HCT116 (cell line): Measurements from ENCODE around the gene MXRA8. TPM values are rescaled to one million over a fixed set of nuclear protein-coding genes. Genes with fewer than 3 reads are reported as not detected.

Experiments used
- ATAC-seq: fragments of 200-7000 bp; cut with Tn5 transposase; 2 replicates; pipeline ENCODE4 v1.9.1; 2020; ENCODE audit warnings: mild to moderate bottlenecking, moderate library complexity
- BruUV-seq: library from RNA; stranded (reverse); fragments of 400-500 nt; replicated peaks from 2 replicates; lab custom pipeline; 2021; lab: Mats Ljungman, UMichigan
- CTCF ChIA-PET: fragments of 300-600 bp; sonication (Branson Sonifier 250); formaldehyde crosslinking; loops from one replicate; lab custom pipeline; 2021; ENCODE audit warnings: antibody characterized with exemption; lab: Charles Lee
- POLR2A ChIA-PET: fragments of 300-600, 350-600 bp; sonication (Branson Sonifier 250); formaldehyde crosslinking; loops from one replicate; lab custom pipeline; 2021; ENCODE audit warnings: antibody characterized with exemption; lab: Charles Lee
- RAD21 ChIA-PET, 2 experiments: fragments of 300-600 bp; sonication (Branson Sonifier 250); formaldehyde crosslinking; loops; one replicate each; lab custom pipeline; 2023; ENCODE audit warnings: low total read pairs in 2 of 2; ENCODE audit not compliant: uncharacterized antibody in 2 of 2, unreplicated experiment in 2 of 2, low non-redundant PET in 1 of 2; lab: Charles Lee
- DNase-seq: peaks from one replicate; pipeline ENCODE4 v3.0.0-alpha.2; 2010; ENCODE audit warnings: low read depth, low spot score
- H2AFZ ChIP-seq: fragments of 200-600 bp; shearing (Covaris generic), sonication (generic); 2 replicates; pipeline ENCODE4 v1.6.1; 2017; ENCODE audit warnings: low read depth, mixed run types, mixed read lengths, antibody characterized with exemption, low read length; ENCODE audit not compliant: poor library complexity, severe bottlenecking
- H3K27ac ChIP-seq: 2 replicates; pipeline ENCODE4 v1.5.1; 2012; ENCODE audit warnings: low read depth, low read length
- H3K27me3 ChIP-seq: fragments of 200-600 bp; sonication (generic); 2 replicates; pipeline ENCODE4 v1.6.1; 2016; ENCODE audit warnings: mixed run types, low read length, mixed read lengths; ENCODE audit not compliant: insufficient read depth
- H3K36me3 ChIP-seq, 2 experiments: fragments of 200-500 bp in 1 of 2; fragments of 200-600 bp in 1 of 2; sonication (Bioruptor generic) in 1 of 2; sonication (generic) in 1 of 2; 2 replicates each; pipeline versions ENCODE4 v1.5.1 to v1.6.1; 2014 to 2016; ENCODE audit warnings: low read length in 2 of 2, inconsistent platforms in 1 of 2, mixed read lengths in 1 of 2, mixed run types in 1 of 2; ENCODE audit not compliant: insufficient read depth in 2 of 2, control insufficient read depth in 1 of 2
- H3K4me1 ChIP-seq, 2 experiments: fragments of 200-600 bp in 1 of 2; sonication (generic) in 1 of 2; 2 replicates each; pipeline versions ENCODE4 v1.5.1 to v1.6.1; 2012 to 2017; ENCODE audit warnings: low read length in 2 of 2, inconsistent platforms in 1 of 2, mild to moderate bottlenecking in 1 of 2, mixed read lengths in 1 of 2, mixed run types in 1 of 2, moderate library complexity in 1 of 2; ENCODE audit not compliant: insufficient read depth in 2 of 2, control insufficient read depth in 1 of 2
- H3K4me2 ChIP-seq: fragments of 200-600 bp; sonication (generic); 2 replicates; pipeline ENCODE4 v1.6.1; 2017; ENCODE audit warnings: mixed run types, low read length, mixed read lengths
- H3K4me3 ChIP-seq, 2 experiments: fragments of 200-600 bp in 1 of 2; sonication (generic) in 1 of 2; replicated peaks in 1 of 2; 2 replicates each; pipeline ENCODE4 v1.5.1; 2011 to 2016; ENCODE audit warnings: low read length in 2 of 2, control low read depth in 1 of 2, low read depth in 1 of 2, mild to moderate bottlenecking in 1 of 2, mixed read lengths in 1 of 2, mixed run types in 1 of 2
- H3K79me2 ChIP-seq: fragments of 200-600 bp; sonication (generic); 2 replicates; pipeline ENCODE4 v1.6.1; 2017; ENCODE audit warnings: mild to moderate bottlenecking, mixed run types, low read length, moderate library complexity, mixed read lengths; ENCODE audit not compliant: insufficient read depth
- H3K9ac ChIP-seq: fragments of 200-600 bp; sonication (generic); 2 replicates; pipeline ENCODE4 v1.6.1; 2016; ENCODE audit warnings: low read length, mixed read lengths
- H3K9me2 ChIP-seq: fragments of 200-600 bp; sonication (generic), shearing (Covaris generic); 2 replicates; pipeline ENCODE4 v1.6.1; 2017; ENCODE audit warnings: mixed run types, mild to moderate bottlenecking, moderate library complexity; ENCODE audit not compliant: insufficient read depth
- H3K9me3 ChIP-seq, 2 experiments: fragments of 200-500 bp in 1 of 2; fragments of 200-600 bp in 1 of 2; sonication (Bioruptor generic) in 1 of 2; sonication (generic) in 1 of 2; 2 replicates each; pipeline ENCODE4 v1.6.1; 2014 to 2017; ENCODE audit warnings: low read length in 2 of 2, mixed read lengths in 2 of 2, inconsistent platforms in 1 of 2, low read depth in 1 of 2, mild to moderate bottlenecking in 1 of 2, mixed run types in 1 of 2, moderate library complexity in 1 of 2; ENCODE audit not compliant: control insufficient read depth in 1 of 2, insufficient read depth in 1 of 2
- H4K20me1 ChIP-seq: fragments of 200-600 bp; sonication (generic), shearing (Covaris generic); 2 replicates; pipeline ENCODE4 v1.6.1; 2017; ENCODE audit warnings: mixed run types, mild to moderate bottlenecking, moderate library complexity; ENCODE audit not compliant: insufficient read depth
- CBX3 ChIP-seq: IDR thresholded peaks from 2 replicates; pipeline ENCODE4 v1.6.1; 2012; ENCODE audit warnings: low read depth
- EGR1 ChIP-seq: IDR thresholded peaks from 2 replicates; pipeline ENCODE4 v1.6.1; 2012; ENCODE audit warnings: low read depth
- ELF1 ChIP-seq: IDR thresholded peaks from 2 replicates; pipeline ENCODE4 v1.6.1; 2012; ENCODE audit warnings: low read depth, borderline replicate concordance
- EZH2 ChIP-seq: fragments of 200-600 bp; sonication (generic); IDR thresholded peaks from 2 replicates; pipeline ENCODE4 v1.6.1; 2017; ENCODE audit warnings: antibody characterized with exemption, mixed run types
- FOSL1 ChIP-seq: IDR thresholded peaks from 2 replicates; pipeline ENCODE4 v1.6.1; 2012; ENCODE audit warnings: low read depth
- JUND ChIP-seq: IDR thresholded peaks from 2 replicates; pipeline ENCODE4 v1.6.1; 2012
- POLR2AphosphoS5 ChIP-seq: IDR thresholded peaks from 2 replicates; pipeline ENCODE4 v1.6.1; 2011; ENCODE audit warnings: mild to moderate bottlenecking, low read depth, low read length, moderate library complexity
- RAD21 ChIP-seq: IDR thresholded peaks from 2 replicates; pipeline ENCODE4 v1.6.1; 2012; ENCODE audit warnings: low read depth, mild to moderate bottlenecking
- REST ChIP-seq: IDR thresholded peaks from 2 replicates; pipeline ENCODE4 v1.6.1; 2012; ENCODE audit warnings: low read depth
- SIN3A ChIP-seq: IDR thresholded peaks from 2 replicates; pipeline ENCODE4 v1.6.1; 2012; ENCODE audit warnings: low read depth
- SP1 ChIP-seq: IDR thresholded peaks from 2 replicates; pipeline ENCODE4 v1.6.1; 2012; ENCODE audit warnings: low read depth
- TCF7L2 ChIP-seq: IDR thresholded peaks from 2 replicates; pipeline ENCODE4 v1.7.0; 2011; ENCODE audit warnings: borderline replicate concordance, inconsistent platforms; ENCODE audit not compliant: insufficient read depth, insufficient read length; ENCODE audit errors: extremely low read depth
- YY1 ChIP-seq: IDR thresholded peaks from 2 replicates; pipeline ENCODE4 v1.6.1; 2011; ENCODE audit warnings: low read length, low read depth, moderate library complexity, mild to moderate bottlenecking; ENCODE audit not compliant: insufficient replicate concordance; ENCODE audit errors: extremely low read depth
- ZBTB33 ChIP-seq: IDR thresholded peaks from 2 replicates; pipeline ENCODE4 v1.6.1; 2011; ENCODE audit warnings: mild to moderate bottlenecking, low read length, moderate library complexity; ENCODE audit not compliant: insufficient replicate concordance; ENCODE audit errors: extremely low read depth
- ZFX ChIP-seq: fragments of 450-650 bp; IDR thresholded peaks from 2 replicates; pipeline ENCODE4 v1.6.1; 2017
- ZNF274 ChIP-seq: fragments of 200-500 bp; sonication (Bioruptor generic); IDR thresholded peaks from 2 replicates; pipeline ENCODE4 v1.6.1; 2014; ENCODE audit warnings: mild to moderate bottlenecking, low read depth, low read length, inconsistent platforms
- intact Hi-C: fragments of 100-400 bp; cut with micrococcal nuclease; formaldehyde crosslinking; loops from 2 replicates; pipeline ENCODE4 v1.10.0; 2022
- total RNA-seq: library from RNA; stranded (reverse); gene quantifications from one replicate; pipeline ENCODE4 v1.2.1, GENCODE V29; 2021; ENCODE audit not compliant: unreplicated experiment
- TF ChIP-seq, protein P1 (sequence below): IDR thresholded peaks from 2 replicates; pipeline ENCODE4 v1.6.1; 2012

The MXRA8 gene
- total RNA-seq, 1 experiment from 2014 or later = 0.74 TPM

DNA sequence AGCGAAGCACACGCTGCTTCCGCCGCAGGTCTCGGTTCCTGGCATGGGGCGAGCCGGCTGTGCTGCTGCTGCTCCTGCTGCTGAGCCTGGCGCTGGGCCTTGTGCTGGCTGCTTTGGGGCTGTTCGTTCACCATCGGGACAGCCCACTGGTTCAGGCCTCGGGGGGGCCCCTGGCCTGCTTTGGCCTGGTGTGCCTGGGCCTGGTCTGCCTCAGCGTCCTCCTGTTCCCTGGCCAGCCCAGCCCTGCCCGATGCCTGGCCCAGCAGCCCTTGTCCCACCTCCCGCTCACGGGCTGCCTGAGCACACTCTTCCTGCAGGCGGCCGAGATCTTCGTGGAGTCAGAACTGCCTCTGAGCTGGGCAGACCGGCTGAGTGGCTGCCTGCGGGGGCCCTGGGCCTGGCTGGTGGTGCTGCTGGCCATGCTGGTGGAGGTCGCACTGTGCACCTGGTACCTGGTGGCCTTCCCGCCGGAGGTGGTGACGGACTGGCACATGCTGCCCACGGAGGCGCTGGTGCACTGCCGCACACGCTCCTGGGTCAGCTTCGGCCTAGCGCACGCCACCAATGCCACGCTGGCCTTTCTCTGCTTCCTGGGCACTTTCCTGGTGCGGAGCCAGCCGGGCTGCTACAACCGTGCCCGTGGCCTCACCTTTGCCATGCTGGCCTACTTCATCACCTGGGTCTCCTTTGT, 24.7 kb downstream of the MXRA8 start:
- ChIA-PET POLR2A (interaction anchor here (0.6 kb wide), 1 partner anchor 41 kb away, joined by 3 read pairs; the partner anchor contains the start of gene AURKAIP1), CTCF (no interaction called here), RAD21 (no interaction called here)
- no peak overlapping the region for H3K4me2 ChIP-seq
- ATAC-seq (peak; percentile 15), DNase-seq (no peak)
- BruUV-seq = no TSS peak
- H3K9me3 ChIP-seq = no peaks in the 10 kb centered on the region
- peaks cover 3 to 12% of the 10 kb centered on the region in 2 experiments; a peak in 2 of 4 replicates for H3K36me3 ChIP-seq
- peaks cover 10 to 47% of the 10 kb centered on the region in 2 experiments; a peak in 3 of 4 replicates for H3K4me1 ChIP-seq
- H3K79me2 ChIP-seq = peaks cover 7% of the 10 kb centered on the region; the same call in 1 of the 2 replicates
- peaks cover 4% of the 10 kb centered on the region; the same call in 1 of the 2 replicates for H4K20me1 ChIP-seq
- H2AFZ ChIP-seq = no peak overlapping the region
- H3K27me3 ChIP-seq = no peaks in the 10 kb centered on the region
- no peak overlapping the region for H3K9ac ChIP-seq
- peak overlapping the region; percentile 28; the same call in 1 of the 2 replicates for H3K27ac ChIP-seq
- intact Hi-C loops = no loop called here
- no peaks in the 10 kb centered on the region for H3K9me2 ChIP-seq
- H3K4me3 ChIP-seq = no peak overlapping the region
- TF ChIP-seq JUND = no peak
- no peak for TF ChIP-seq EGR1
- TF ChIP-seq, protein P1, sequence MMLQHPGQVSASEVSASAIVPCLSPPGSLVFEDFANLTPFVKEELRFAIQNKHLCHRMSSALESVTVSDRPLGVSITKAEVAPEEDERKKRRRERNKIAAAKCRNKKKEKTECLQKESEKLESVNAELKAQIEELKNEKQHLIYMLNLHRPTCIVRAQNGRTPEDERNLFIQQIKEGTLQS = no peak
- no peak for TF ChIP-seq EZH2
- TF ChIP-seq SIN3A = no peak; the same call in 1 of the 2 replicates
- TF ChIP-seq REST = no peak
- TF ChIP-seq SP1 = no peak
- TF ChIP-seq YY1 = no peak
- TF ChIP-seq ZBTB33 = no peak
- TF ChIP-seq ELF1 = no peak
- peak; percentile 27; the same call in 1 of the 2 replicates for TF ChIP-seq ZFX
- TF ChIP-seq POLR2AphosphoS5 = peak; percentile 48; the same call in 1 of the 2 replicates
- no peak for TF ChIP-seq RAD21
- no peak for TF ChIP-seq FOSL1
- no peak for TF ChIP-seq TCF7L2
- TF ChIP-seq ZNF274 = no peak
- no peak for TF ChIP-seq CBX3
- TF ChIP-seq, all 23 proteins: peak for 2
